Panc1 (cell line): Measurements from ENCODE around the gene ANTXR2. TPM values are rescaled to one million over a fixed set of nuclear protein-coding genes. Genes with fewer than 3 reads are reported as not detected.

ENCODE experiments used
- ATAC-seq: fragments of 200-7000 bp; cut with Tn5 transposase; 2 replicates; pipeline ENCODE4 v1.9.1; 2020; ENCODE audit warnings: mild to moderate bottlenecking, moderate library complexity
- BruUV-seq: library from RNA; stranded (reverse); fragments of 400-500 nt; replicated peaks from 2 replicates; lab custom pipeline; 2021; lab: Mats Ljungman, UMichigan
- CTCF ChIA-PET: fragments of 300-600 bp; sonication (Branson Sonifier 250); formaldehyde crosslinking; loops from one replicate; lab custom pipeline; 2022; ENCODE audit warnings: antibody characterized with exemption; lab: Charles Lee
- POLR2A ChIA-PET: fragments of 300-600 bp; sonication (Branson Sonifier 250); formaldehyde crosslinking; loops from one replicate; lab custom pipeline; 2022; ENCODE audit warnings: antibody characterized with exemption; lab: Charles Lee
- DNase-seq: peaks from one replicate; pipeline ENCODE4 v3.0.0-alpha.2; 2010; ENCODE audit warnings: low read depth, low spot score
- H3K27ac ChIP-seq: 2 replicates; pipeline ENCODE4 v1.5.1; 2011; ENCODE audit warnings: mild to moderate bottlenecking, low read length, inconsistent platforms
- H3K27me3 ChIP-seq: fragments of 200-500 bp; sonication (Bioruptor generic); 2 replicates; pipeline ENCODE4 v1.6.0; 2014; ENCODE audit warnings: low read length, inconsistent platforms; ENCODE audit not compliant: control insufficient read depth, insufficient read depth
- H3K36me3 ChIP-seq: fragments of 200-500 bp; sonication (Bioruptor generic); 2 replicates; pipeline ENCODE4 v1.5.1; 2014; ENCODE audit warnings: inconsistent platforms, mild to moderate bottlenecking, low read length, moderate library complexity; ENCODE audit not compliant: control insufficient read depth, insufficient read depth
- H3K4me1 ChIP-seq: 2 replicates; pipeline ENCODE4 v1.5.1; 2011; ENCODE audit warnings: inconsistent platforms, mild to moderate bottlenecking, low read length, moderate library complexity; ENCODE audit not compliant: control insufficient read depth, insufficient read depth
- H3K4me3 ChIP-seq, 2 experiments: 2 replicates each; pipeline ENCODE4 v1.5.1; 2011 to 2012; ENCODE audit warnings: low read depth in 2 of 2, low read length in 2 of 2, mild to moderate bottlenecking in 2 of 2, inconsistent platforms in 1 of 2, moderate library complexity in 1 of 2
- H3K9me3 ChIP-seq: fragments of 200-500 bp; sonication (Bioruptor generic); 2 replicates; pipeline ENCODE4 v1.5.1; 2014; ENCODE audit warnings: low read depth, mild to moderate bottlenecking, inconsistent platforms, low read length, moderate library complexity; ENCODE audit not compliant: control insufficient read depth, insufficient read depth
- POLR2AphosphoS5 ChIP-seq: IDR thresholded peaks from 2 replicates; pipeline ENCODE4 v1.6.1; 2012; ENCODE audit warnings: mild to moderate bottlenecking, low read depth, low read length, moderate library complexity
- SIN3A ChIP-seq: IDR thresholded peaks from 2 replicates; pipeline ENCODE4 v1.6.1; 2012; ENCODE audit warnings: low read depth, mild to moderate bottlenecking, low read length, moderate library complexity, borderline replicate concordance; ENCODE audit not compliant: insufficient read depth
- TCF7L2 ChIP-seq: IDR thresholded peaks from 2 replicates; pipeline ENCODE4 v1.6.1; 2011; ENCODE audit warnings: mild to moderate bottlenecking, low read depth, low read length, inconsistent platforms
- in situ Hi-C: cut with HindIII; loops from 2 replicates; pipeline ENCODE4 v1.10.0; 2016; ENCODE audit warnings: low sequenced_read_pairs, low pct_unique_long_range_greater_than_20kb
- intact Hi-C: fragments of 100-400 bp; cut with micrococcal nuclease; formaldehyde crosslinking; loops from one replicate; pipeline ENCODE4 v1.10.0; 2022; ENCODE audit not compliant: unreplicated experiment
- total RNA-seq: library from RNA; stranded (reverse); gene quantifications from one replicate; pipeline ENCODE4 v1.2.1, GENCODE V29; 2021; ENCODE audit not compliant: unreplicated experiment
- TF ChIP-seq, protein P1 (sequence below), 2 experiments: IDR thresholded peaks; 2 replicates each; pipeline ENCODE4 v1.6.1; 2011 to 2012; ENCODE audit warnings: low read depth in 2 of 2, control low read depth in 1 of 2, low read length in 1 of 2, mild to moderate bottlenecking in 1 of 2, moderate library complexity in 1 of 2; ENCODE audit not compliant: insufficient read depth in 1 of 2
- TF ChIP-seq, protein P2 (sequence below): fragments of 450-650 bp; IDR thresholded peaks from 2 replicates; pipeline ENCODE4 v1.5.1; 2017; ENCODE audit warnings: mild to moderate bottlenecking

ANTXR2 gene
- total RNA-seq, 1 experiment from 2014 or later: 27.8 TPM

DNA sequence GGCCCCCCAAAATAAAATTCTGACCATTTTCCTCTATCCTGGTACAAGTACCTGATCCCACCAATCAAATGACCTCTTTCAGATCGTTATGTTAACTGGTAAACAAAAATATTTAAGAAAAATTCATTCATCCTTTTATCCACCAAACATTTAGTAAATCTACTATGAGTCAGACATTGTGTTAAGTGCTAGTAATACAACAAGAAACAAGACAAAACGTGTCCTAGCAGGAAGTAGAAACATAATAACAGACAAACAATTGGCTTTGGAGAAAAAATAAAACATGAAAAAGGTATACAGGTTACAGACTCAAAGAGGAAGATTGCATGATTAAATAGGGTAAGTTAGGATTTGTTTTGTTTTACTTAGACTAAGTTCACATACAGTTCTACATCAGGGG is 43.7 kb downstream of the ANTXR2 start:
- POLR2A ChIA-PET: no interaction called here
- CTCF ChIA-PET: no interaction called here
- DNase-seq: no peak
- TF ChIP-seq, protein P1, sequence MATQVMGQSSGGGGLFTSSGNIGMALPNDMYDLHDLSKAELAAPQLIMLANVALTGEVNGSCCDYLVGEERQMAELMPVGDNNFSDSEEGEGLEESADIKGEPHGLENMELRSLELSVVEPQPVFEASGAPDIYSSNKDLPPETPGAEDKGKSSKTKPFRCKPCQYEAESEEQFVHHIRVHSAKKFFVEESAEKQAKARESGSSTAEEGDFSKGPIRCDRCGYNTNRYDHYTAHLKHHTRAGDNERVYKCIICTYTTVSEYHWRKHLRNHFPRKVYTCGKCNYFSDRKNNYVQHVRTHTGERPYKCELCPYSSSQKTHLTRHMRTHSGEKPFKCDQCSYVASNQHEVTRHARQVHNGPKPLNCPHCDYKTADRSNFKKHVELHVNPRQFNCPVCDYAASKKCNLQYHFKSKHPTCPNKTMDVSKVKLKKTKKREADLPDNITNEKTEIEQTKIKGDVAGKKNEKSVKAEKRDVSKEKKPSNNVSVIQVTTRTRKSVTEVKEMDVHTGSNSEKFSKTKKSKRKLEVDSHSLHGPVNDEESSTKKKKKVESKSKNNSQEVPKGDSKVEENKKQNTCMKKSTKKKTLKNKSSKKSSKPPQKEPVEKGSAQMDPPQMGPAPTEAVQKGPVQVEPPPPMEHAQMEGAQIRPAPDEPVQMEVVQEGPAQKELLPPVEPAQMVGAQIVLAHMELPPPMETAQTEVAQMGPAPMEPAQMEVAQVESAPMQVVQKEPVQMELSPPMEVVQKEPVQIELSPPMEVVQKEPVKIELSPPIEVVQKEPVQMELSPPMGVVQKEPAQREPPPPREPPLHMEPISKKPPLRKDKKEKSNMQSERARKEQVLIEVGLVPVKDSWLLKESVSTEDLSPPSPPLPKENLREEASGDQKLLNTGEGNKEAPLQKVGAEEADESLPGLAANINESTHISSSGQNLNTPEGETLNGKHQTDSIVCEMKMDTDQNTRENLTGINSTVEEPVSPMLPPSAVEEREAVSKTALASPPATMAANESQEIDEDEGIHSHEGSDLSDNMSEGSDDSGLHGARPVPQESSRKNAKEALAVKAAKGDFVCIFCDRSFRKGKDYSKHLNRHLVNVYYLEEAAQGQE (IDR thresholded peaks at IDR 0.05; ENCODE audit: insufficient read depth in 1 of 2, low read depth in 2 of 2, low read length in 1 of 2): no peak
- TF ChIP-seq POLR2AphosphoS5 (no peak), TCF7L2 (no peak), SIN3A (no peak)
- TF ChIP-seq, protein P2, sequence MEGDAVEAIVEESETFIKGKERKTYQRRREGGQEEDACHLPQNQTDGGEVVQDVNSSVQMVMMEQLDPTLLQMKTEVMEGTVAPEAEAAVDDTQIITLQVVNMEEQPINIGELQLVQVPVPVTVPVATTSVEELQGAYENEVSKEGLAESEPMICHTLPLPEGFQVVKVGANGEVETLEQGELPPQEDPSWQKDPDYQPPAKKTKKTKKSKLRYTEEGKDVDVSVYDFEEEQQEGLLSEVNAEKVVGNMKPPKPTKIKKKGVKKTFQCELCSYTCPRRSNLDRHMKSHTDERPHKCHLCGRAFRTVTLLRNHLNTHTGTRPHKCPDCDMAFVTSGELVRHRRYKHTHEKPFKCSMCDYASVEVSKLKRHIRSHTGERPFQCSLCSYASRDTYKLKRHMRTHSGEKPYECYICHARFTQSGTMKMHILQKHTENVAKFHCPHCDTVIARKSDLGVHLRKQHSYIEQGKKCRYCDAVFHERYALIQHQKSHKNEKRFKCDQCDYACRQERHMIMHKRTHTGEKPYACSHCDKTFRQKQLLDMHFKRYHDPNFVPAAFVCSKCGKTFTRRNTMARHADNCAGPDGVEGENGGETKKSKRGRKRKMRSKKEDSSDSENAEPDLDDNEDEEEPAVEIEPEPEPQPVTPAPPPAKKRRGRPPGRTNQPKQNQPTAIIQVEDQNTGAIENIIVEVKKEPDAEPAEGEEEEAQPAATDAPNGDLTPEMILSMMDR: no peak
- Histone ChIP-seq H3K4me3 (no peak overlapping the region), H3K27me3 (no peaks in the 10 kb centered on the region), H3K36me3 (peaks cover 18% of the 10 kb centered on the region), H3K9me3 (no peaks in the 10 kb centered on the region), H3K27ac (no peak overlapping the region), H3K4me1 (no peaks in the 10 kb centered on the region)
- no peak for ATAC-seq
- intact Hi-C loops (no loop called here), in situ Hi-C loops (no loop called here)
- BruUV-seq: no TSS peak

DNA sequence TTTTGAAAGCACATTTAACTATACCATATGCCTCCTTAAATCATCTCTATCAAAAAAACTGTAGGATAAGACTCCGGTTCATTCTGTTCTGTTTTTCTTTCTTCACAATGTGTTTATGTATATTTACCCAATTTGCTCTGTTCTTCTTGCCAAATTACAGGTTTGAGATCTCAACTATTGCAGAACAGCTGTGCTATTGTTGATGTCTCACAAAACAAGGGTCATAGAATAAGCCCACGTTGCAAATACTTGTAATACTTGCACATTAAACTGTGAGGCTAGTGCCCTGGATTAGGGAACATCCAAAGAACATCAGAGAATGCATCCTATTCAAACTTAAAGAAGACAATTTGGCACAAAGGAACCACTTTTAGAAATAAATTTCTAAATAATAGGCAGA is 45.4 kb downstream of the ANTXR2 start:
- Histone ChIP-seq H3K27me3 (no peaks in the 10 kb centered on the region), H3K27ac (no peak overlapping the region), H3K4me1 (no peaks in the 10 kb centered on the region; the same call in 1 of the 2 replicates), H3K9me3 (no peaks in the 10 kb centered on the region), H3K4me3 (no peak overlapping the region), H3K36me3 (peaks cover 14% of the 10 kb centered on the region)
- POLR2A ChIA-PET: no interaction called here
- no peak for ATAC-seq
- no TSS peak for BruUV-seq
- in situ Hi-C loops: no loop called here
- intact Hi-C loops: no loop called here
- DNase-seq: no peak
- TF ChIP-seq, protein P1 (IDR thresholded peaks at IDR 0.05; ENCODE audit: insufficient read depth in 1 of 2, low read depth in 2 of 2, low read length in 1 of 2): no peak
- TF ChIP-seq SIN3A (no peak), POLR2AphosphoS5 (no peak)
- CTCF ChIA-PET: no interaction called here
